HG03575 (cell line): ENCODE measurements around the gene CDKN1A.

Source experiments
- ATAC-seq: cut with Tn5 transposase; IDR thresholded peaks from one replicate; pipeline ENCODE4 v1.9.1; 2021; ENCODE audit not compliant: unreplicated experiment, insufficient number of reproducible peaks, low FRiP score; ENCODE audit errors: extremely low read depth

CDKN1A gene

GRCh38 chr6:36728289-36729160, 50.0 kb downstream of the CDKN1A start:
- no peak for ATAC-seq

DNA sequence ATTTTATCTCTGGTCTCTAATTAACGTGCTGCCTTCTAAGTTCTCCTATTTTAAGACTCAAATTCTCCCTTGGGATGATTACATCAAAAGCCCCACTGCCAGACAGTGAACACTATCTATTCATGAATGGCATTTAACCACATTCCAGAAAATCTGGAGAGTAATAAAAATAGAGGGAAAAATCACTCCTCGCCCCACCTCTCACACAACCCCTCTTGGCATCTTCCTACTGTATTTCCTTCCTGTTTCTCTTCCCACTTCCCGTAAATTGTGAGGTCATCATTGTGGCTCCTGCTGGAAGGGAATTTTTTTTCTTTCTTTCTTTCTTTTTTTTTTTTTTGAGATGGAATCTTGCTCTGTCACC, 50.6 kb downstream of the CDKN1A start:
- no peak for ATAC-seq

DNA sequence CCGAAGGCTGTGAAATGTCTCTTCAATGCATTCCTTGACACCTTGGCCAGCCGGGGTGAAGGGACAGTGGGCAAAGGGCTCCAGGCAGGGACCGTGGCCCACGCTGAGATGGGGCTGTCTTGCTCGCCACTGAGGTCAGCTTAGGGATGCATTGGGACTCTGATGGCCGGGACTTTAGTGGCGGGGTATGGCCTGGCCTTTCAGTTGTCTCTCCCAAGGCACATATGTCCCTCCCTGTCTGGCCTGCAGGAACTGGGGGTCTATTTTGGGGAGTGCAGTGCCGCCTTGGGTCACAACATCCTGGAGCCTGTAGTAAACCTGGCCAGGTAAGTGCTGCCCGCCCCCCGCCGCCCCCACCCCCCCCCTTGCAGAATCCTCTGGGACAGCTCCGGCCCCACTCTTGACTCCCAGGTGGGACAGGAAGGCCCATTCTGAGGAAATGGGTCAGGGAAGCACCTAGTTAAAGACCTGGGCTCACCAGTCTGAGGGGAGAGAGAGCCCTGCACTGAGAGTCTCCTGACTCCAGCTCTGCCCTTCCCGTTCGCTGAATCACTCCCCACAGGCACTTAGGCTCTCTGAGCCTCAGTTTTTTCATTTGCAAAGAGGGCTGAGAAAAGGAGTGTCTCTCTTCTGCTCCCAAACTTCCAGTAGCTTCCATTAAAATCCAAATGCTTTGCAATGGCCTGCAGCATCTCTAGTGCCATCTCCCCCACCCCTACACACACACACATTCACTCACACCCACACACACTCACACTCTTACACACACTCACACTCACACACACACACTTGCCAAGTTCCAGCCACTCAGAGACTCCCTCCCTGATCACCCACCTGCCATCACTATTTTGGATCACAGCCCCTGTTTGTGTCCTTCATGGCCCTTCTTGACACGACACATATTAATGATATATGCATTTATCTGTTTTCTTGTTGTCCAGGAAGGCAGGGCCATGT, 52.2 kb downstream of the CDKN1A start:
- no peak for ATAC-seq

DNA sequence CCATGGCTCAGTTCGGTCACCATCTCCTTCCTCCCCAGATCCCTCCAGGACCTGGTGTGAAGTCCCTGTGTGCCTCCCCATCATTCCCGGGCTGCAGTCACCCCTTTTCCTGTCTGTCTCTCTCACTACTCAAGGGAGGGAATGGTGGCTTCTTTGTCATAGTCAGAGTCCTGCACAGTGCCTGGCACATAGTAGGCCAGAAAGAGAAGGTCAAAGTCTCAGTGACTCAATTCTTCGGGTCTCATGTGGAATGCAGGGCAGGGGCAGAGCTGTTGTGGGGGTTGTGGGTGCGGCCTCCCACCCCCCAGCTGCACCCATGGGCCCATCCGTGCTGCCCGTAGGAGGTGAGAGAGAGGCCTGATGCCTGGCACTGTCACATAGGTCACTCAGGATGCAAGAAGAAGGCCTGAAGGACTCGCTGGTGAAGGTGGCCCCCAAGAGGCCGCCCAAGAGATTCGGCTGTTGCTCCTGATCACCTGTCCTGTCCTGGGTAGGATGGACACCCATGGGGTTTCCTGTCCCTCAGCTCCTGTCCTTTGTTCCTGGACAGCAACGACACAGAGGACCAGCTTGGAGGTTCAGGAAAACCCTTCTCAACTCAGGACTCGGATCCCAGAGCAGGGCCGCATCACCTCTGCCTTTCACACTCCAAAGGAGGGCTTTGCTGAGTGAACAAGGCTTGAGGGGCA, 53.3 kb downstream of the CDKN1A start:
- no peak for ATAC-seq

DNA sequence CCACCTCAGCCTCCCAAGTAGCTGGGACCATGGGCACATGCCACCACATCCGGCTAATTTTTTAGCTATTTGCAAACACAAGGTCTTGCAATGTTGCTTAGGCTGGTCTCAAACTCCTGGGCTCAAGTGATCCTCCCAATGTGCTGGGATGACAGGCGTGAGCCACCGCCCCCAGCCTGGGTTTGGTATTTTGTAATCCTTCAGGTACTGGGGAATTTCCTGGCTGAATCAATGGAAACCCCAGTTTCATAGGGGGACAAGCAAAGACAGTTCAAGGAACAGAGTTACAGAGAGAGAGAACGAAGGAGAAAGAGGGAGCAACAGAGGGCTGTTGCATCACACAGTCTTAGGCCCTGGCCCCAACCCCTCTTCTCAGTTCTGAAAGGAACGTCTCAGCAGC, 54.8 kb downstream of the CDKN1A start:
- no peak for ATAC-seq

- ATAC-seq = no peak
These were observed 56.1 kb downstream of the CDKN1A start for GRCh38 chr6:36734486-36735060.

GRCh38 chr6:36735110-36736071, 56.9 kb downstream of the CDKN1A start:
- ATAC-seq = no peak
